ENCODE results near the gene ANKRD62.

DNA sequence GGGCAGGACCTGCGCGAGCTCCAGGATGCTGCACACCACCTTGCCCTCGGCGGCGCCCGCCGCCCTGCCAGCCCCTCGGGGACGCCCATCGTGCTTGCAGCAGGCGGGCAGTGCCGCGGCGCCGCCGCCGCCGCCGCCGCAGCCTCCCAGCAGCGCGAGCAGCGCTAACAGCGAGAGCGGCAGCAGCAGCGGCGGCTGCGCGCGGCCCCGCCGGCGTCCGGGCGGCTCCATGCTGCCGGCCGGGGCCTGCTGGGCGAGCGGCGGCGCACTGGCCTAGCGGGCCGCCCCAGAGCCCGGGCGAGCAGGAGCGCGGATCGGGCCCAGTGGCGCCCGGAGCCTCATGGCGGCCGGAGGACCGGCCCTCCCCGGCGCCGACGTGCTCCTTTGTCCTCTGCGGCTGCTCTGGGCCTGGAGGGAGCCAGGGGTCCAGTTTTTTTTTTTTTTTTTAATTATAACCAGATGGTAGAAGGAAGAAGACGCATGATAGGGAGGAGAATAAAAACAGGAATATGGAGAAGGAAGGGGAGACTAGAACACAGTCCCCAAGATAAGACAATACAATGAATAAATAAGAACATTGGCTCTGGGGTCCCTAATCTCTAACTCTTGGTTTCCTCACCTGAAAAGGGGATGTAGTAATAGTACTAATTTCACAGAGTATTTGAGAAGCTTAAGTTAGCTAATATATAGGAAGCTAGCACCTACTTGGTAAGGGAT lies 17.1 kb upstream of the ANKRD62 start:
- TF ChIP-seq, protein P1, sequence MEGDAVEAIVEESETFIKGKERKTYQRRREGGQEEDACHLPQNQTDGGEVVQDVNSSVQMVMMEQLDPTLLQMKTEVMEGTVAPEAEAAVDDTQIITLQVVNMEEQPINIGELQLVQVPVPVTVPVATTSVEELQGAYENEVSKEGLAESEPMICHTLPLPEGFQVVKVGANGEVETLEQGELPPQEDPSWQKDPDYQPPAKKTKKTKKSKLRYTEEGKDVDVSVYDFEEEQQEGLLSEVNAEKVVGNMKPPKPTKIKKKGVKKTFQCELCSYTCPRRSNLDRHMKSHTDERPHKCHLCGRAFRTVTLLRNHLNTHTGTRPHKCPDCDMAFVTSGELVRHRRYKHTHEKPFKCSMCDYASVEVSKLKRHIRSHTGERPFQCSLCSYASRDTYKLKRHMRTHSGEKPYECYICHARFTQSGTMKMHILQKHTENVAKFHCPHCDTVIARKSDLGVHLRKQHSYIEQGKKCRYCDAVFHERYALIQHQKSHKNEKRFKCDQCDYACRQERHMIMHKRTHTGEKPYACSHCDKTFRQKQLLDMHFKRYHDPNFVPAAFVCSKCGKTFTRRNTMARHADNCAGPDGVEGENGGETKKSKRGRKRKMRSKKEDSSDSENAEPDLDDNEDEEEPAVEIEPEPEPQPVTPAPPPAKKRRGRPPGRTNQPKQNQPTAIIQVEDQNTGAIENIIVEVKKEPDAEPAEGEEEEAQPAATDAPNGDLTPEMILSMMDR (IDR thresholded peaks at IDR 0.05), result no peak
- TF ChIP-seq POLR2A (IDR thresholded peaks at IDR 0.05) (no peak), POLR2AphosphoS5 (IDR thresholded peaks at IDR 0.05; ENCODE audit: insufficient read depth in 1 of 2, low read depth in 1 of 2) (no peak)

Measured in vagina (tissue), 2 donors.